GM12875 (cell line): Measurements from ENCODE around the gene TENM3.

Experiments used
- H3K4me3 ChIP-seq: one replicate; pipeline ENCODE4 v1.5.1; 2011; ENCODE audit warnings: low read depth, low read length, control low read depth
- TF ChIP-seq, protein P1 (sequence below): IDR thresholded peaks from 2 replicates; pipeline ENCODE4 v1.5.1; 2011; ENCODE audit warnings: low read depth, mild to moderate bottlenecking, control low read depth, inconsistent platforms, low read length, moderate library complexity, borderline replicate concordance; ENCODE audit not compliant: insufficient read depth

TENM3 gene

GRCh38 chr4:182697094-182697493 is 453.9 kb downstream of the TENM3 start:
- H3K4me3 ChIP-seq: no peak overlapping the region
- TF ChIP-seq, protein P1, sequence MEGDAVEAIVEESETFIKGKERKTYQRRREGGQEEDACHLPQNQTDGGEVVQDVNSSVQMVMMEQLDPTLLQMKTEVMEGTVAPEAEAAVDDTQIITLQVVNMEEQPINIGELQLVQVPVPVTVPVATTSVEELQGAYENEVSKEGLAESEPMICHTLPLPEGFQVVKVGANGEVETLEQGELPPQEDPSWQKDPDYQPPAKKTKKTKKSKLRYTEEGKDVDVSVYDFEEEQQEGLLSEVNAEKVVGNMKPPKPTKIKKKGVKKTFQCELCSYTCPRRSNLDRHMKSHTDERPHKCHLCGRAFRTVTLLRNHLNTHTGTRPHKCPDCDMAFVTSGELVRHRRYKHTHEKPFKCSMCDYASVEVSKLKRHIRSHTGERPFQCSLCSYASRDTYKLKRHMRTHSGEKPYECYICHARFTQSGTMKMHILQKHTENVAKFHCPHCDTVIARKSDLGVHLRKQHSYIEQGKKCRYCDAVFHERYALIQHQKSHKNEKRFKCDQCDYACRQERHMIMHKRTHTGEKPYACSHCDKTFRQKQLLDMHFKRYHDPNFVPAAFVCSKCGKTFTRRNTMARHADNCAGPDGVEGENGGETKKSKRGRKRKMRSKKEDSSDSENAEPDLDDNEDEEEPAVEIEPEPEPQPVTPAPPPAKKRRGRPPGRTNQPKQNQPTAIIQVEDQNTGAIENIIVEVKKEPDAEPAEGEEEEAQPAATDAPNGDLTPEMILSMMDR: no peak

- TF ChIP-seq, protein P1: no peak
Measured at GRCh38 chr4:182698212-182698611, 455.0 kb downstream of the TENM3 start.

GRCh38 chr4:182699201-182699600 is 456.0 kb downstream of the TENM3 start:
- TF ChIP-seq, protein P1: no peak
- H3K4me3 ChIP-seq: no peak overlapping the region

More at GRCh38 chr4:182698212-182698611, 455.0 kb downstream of the TENM3 start:
- no peak overlapping the region for H3K4me3 ChIP-seq

- TF ChIP-seq, protein P1: no peak
- H3K4me3 ChIP-seq: no peak overlapping the region
Measured at GRCh38 chr4:182699795-182700194, 456.6 kb downstream of the TENM3 start.

DNA sequence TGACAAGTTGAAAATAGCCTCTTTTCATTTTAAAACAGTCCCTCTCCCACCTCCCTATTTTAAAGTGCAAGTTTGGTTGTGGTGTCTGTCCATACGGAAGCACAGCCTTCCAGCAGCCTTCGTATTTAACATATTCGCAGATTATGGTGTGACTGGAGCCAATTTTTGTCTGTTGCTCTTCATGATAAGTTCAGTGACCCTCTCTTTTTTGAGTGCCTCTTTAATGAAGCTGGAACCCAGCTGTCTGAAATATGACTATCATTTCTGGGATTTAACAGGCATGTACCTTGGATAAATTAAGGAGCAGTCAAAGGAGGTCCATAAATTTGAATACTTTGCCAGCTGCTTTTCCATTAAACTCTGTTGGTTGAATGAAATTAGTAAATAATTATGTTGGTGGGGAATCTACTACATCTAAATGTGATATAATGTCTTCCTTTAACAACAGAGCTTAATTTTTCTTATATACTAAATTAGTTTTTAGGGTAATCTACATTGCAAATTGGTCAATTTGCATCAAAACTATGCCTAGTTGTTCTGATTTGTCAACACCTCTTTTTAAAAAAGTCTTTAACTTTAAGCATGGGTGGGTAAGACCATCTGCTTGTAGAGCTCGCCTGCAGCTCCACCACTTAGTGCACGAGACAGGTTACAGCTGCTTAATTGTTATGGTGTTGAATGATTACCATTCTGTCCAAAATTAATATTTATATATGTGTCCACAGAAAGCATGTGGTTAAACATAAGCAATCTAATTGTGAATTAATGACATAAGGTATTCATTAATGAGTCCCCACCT is 457.4 kb downstream of the TENM3 start:
- no peak overlapping the region for H3K4me3 ChIP-seq
- TF ChIP-seq, protein P1: no peak

GRCh38 chr4:182704077-182704476 is 460.9 kb downstream of the TENM3 start:
- no peak overlapping the region for H3K4me3 ChIP-seq
- TF ChIP-seq, protein P1: no peak

DNA sequence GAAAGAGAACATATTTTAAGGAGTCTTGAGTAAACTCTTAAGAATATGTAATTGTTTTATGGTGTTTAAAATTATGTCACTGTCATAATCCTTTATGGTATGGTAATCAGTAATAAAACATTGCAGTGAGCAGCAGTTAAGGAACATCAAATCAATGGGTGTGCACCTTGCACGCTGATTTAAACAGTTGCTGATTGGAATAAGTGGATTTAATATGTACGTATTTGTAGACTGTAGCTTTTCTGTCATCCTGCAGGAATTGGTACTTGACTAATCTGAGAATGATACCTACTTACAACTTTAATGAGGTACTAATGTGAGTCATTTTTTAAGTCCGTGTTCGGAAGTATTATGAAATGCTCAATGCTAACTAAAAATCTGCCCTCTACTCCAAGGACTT is 461.7 kb downstream of the TENM3 start:
- TF ChIP-seq, protein P1: no peak
- no peak overlapping the region for H3K4me3 ChIP-seq
